ENCODE results near the gene USP7.

The USP7 gene

GRCh38 chr16:8963821-8964441 is at the start of gene USP7:
Gene USP7 (minus strand): TSS chr16:8963906. CDS start chr16:8963285, 621 bp downstream.
- TF ChIP-seq CTCF (IDR thresholded peaks at IDR 0.05; ENCODE audit: low read depth, low read length, missing control alignments), result no peak
- peak within 1 kb of the TSS; percentile 73 for H3K4me3 ChIP-seq (replicated peaks; ENCODE audit: low read depth, low read length)
- DNase-seq (ENCODE audit: extremely low read depth, low read depth), result peak; percentile 36

GRCh38 chr16:9013508-9013864 is 49.8 kb upstream of the USP7 start:
- DNase-seq (ENCODE audit: extremely low read depth, low read depth), result no peak
- H3K4me3 ChIP-seq (replicated peaks; ENCODE audit: low read depth, low read length), result no peak overlapping the region
- TF ChIP-seq CTCF (IDR thresholded peaks at IDR 0.05; ENCODE audit: low read depth, low read length, missing control alignments), result no peak

GRCh38 chr16:9012848-9013507 is 49.3 kb upstream of the USP7 start:
- peak; percentile 27 for TF ChIP-seq CTCF (IDR thresholded peaks at IDR 0.05; ENCODE audit: low read depth, low read length, missing control alignments)
- no peak for DNase-seq (ENCODE audit: extremely low read depth, low read depth)
- H3K4me3 ChIP-seq (replicated peaks; ENCODE audit: low read depth, low read length), result no peak overlapping the region

GRCh38 chr16:9012330-9012729 is 48.6 kb upstream of the USP7 start:
- no peak overlapping the region for H3K4me3 ChIP-seq (replicated peaks; ENCODE audit: low read depth, low read length)
- DNase-seq (ENCODE audit: extremely low read depth, low read depth), result no peak
- no peak for TF ChIP-seq CTCF (IDR thresholded peaks at IDR 0.05; ENCODE audit: low read depth, low read length, missing control alignments)

- 0 out of 2 replicates have a peak overlapping the region, but pooled peaks have one; percentile 15 for H3K4me3 ChIP-seq (replicated peaks; ENCODE audit: low read depth, low read length)
- peak; percentile 37 for DNase-seq (ENCODE audit: extremely low read depth, low read depth)
- TF ChIP-seq CTCF (IDR thresholded peaks at IDR 0.05; ENCODE audit: low read depth, low read length, missing control alignments), result peak; percentile 88
Measured at GRCh38 chr16:9008601-9009260, 45.0 kb upstream of the USP7 start.

- no peak for TF ChIP-seq CTCF (IDR thresholded peaks at IDR 0.05; ENCODE audit: low read depth, low read length, missing control alignments)
- no peak for DNase-seq (ENCODE audit: extremely low read depth, low read depth)
- H3K4me3 ChIP-seq (replicated peaks; ENCODE audit: low read depth, low read length), result no peak overlapping the region
Measured at GRCh38 chr16:9007177-9007794, 43.6 kb upstream of the USP7 start.
